AG04449 (cell line): ENCODE measurements around the gene SYNC.

Experiments used
- CTCF ChIA-PET: fragments of 350-600 bp; formaldehyde crosslinking; extraction: SDS; loops from one replicate; lab custom pipeline; 2021; ENCODE audit warnings: antibody characterized with exemption; lab: Yijun Ruan, JAX
- POLR2A ChIA-PET: fragments of 400-600, 350-600 bp; formaldehyde crosslinking; extraction: SDS; loops from one replicate; lab custom pipeline; 2020; ENCODE audit warnings: antibody characterized with exemption, inconsistent platforms; lab: Yijun Ruan, JAX
- DNase-seq: peaks from one replicate; pipeline ENCODE4 v3.0.0-alpha.2; 2010; ENCODE audit warnings: low read depth, low spot score
- H3K4me3 ChIP-seq: 2 replicates; pipeline ENCODE4 v1.5.1; 2011; ENCODE audit warnings: low read depth, mild to moderate bottlenecking, control low read depth, low read length
- TF ChIP-seq, protein P1 (sequence below): IDR thresholded peaks from one replicate; pipeline ENCODE4 v1.5.1; 2011; ENCODE audit warnings: mild to moderate bottlenecking, moderate library complexity, low read length, control low read depth, inconsistent platforms; ENCODE audit not compliant: insufficient read depth; ENCODE audit errors: missing control alignments

The SYNC gene

DNA sequence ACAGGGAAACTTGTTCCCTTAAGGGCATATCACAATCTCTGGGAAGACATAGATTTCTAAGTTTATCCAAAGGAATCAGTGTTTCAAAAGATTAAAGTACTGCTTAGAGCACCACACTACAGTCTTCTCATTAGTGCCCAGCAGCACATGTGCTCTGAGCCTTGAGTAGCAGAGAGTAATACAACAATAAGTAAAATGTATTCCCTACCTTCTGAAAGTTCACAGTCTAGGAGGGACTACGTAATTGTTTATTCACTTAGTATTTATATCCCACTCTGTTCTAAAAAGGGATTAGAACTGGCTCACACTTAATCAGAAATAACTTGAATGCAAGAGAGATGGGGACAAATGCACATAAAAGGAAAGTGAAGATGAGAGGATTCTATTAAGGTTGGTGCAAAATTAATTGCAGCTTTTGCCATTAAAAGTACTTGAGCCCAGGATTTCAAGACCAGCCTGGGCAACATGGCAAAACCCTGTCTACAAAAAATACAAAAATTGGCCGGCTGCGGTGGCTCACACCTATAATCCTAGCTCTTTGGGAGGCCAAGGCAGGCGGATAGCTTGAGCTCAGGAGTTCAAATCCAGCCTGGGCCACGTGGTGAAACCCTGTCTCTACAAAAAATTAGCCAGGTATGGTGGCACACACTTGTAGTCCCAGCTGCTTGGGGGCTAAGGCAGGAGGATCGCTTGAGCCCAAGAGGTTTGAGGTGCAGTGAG lies 9.0 kb downstream of the SYNC start:
- POLR2A ChIA-PET = interaction anchor here (2.5 kb wide), 1 partner anchor 10 kb away, joined by 17 read pairs; the partner anchor contains the start of gene SYNC
- no peak overlapping the region for H3K4me3 ChIP-seq
- no peak for DNase-seq
- TF ChIP-seq, protein P1, sequence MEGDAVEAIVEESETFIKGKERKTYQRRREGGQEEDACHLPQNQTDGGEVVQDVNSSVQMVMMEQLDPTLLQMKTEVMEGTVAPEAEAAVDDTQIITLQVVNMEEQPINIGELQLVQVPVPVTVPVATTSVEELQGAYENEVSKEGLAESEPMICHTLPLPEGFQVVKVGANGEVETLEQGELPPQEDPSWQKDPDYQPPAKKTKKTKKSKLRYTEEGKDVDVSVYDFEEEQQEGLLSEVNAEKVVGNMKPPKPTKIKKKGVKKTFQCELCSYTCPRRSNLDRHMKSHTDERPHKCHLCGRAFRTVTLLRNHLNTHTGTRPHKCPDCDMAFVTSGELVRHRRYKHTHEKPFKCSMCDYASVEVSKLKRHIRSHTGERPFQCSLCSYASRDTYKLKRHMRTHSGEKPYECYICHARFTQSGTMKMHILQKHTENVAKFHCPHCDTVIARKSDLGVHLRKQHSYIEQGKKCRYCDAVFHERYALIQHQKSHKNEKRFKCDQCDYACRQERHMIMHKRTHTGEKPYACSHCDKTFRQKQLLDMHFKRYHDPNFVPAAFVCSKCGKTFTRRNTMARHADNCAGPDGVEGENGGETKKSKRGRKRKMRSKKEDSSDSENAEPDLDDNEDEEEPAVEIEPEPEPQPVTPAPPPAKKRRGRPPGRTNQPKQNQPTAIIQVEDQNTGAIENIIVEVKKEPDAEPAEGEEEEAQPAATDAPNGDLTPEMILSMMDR = no peak
- CTCF ChIA-PET = interaction anchor here (1.1 to 1.2 kb wide), 2 partner anchors 63 to 173 kb away, joined by 3 to 5 read pairs; no protein-coding TSS in a partner anchor

DNA sequence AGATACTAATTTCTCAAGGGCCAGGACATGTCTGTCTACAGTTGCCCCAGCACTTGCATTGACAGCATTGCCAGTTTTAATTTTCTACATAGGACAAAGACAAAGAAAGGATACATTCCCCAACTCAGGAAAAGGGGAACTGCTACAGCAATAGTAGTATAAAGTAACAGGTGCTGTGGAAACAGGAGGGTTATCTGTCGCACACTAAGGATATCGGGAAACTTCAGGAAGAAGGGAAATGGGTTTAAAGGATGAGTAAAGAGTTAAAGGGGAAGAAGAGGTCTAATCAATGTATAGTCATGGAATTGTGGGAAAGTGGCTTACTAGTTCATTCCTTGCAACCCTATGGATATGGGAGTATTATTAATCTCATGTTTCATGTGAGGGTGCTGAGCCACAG lies 16.2 kb downstream of the SYNC start:
- ChIA-PET POLR2A (interaction anchor here (1.2 kb wide), 1 partner anchor 11 kb away, joined by 4 read pairs; no protein-coding TSS in a partner anchor), CTCF (interaction anchor here (1.5 to 4.2 kb wide), 2 partner anchors 87 to 166 kb away, joined by 6 to 16 read pairs; no protein-coding TSS in a partner anchor)
- H3K4me3 ChIP-seq = no peak overlapping the region
- TF ChIP-seq, protein P1 = no peak
- no peak for DNase-seq

DNA sequence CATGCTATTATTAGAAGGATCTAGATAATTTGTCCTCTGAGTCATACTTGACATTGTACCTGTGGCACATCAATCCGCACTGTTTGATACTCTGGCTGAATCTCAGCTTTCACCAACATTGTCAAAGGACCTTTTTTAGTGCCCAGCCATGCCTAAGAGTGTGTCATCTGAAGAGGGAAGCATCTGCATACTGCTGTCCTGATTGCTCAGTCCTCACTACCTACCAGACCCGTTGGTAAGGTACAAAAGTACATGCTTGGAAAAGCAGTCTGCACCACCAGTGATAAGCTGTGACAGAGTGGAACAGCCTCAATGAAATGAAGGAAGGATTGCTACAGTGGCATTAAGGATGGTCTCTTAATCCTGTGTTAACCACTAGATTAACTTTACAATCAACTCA lies 17.1 kb downstream of the SYNC start:
- POLR2A ChIA-PET = interaction anchor here (0.6 to 1.2 kb wide), 3 partner anchors 10 to 261 kb away, joined by 3 to 4 read pairs (median 3); partner anchors contain the start of genes RBBP4 and ZBTB8OS
- TF ChIP-seq, protein P1 = no peak
- CTCF ChIA-PET = interaction anchor here (0.6 to 4.2 kb wide), 2 partner anchors 88 to 1136 kb away, joined by 3 to 16 read pairs; no protein-coding TSS in a partner anchor
- no peak for DNase-seq
- no peak overlapping the region for H3K4me3 ChIP-seq

DNA sequence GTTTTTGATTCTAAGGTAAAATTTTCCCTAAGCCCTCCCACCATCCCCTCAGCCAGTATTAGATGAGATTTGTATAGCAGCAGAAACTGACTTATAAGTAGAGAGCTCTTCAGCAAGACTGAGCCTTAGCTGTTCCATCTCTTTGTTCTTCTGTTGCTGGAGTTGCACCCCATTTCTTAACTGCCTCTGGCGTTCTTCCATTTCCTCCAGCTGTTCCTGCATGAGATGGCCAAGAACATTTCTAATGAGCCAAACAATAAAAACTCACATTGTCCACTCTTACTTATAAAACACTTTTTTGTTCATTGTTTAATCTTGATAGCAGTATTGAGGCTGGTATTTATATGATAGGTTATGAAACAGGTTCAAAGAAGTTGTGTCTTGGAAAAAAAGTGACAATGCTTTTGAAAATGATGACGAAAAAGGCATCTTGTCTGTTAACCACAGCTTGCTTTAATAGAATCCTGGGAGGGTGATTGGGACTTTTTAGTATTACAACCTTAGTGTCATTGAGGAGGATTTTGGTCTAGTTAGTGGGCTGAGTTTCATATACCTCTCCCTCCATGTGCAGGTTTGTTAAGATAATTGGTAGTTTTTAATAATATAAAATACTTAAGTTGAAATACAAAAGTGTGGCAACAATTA lies 18.3 kb downstream of the SYNC start:
- DNase-seq = no peak
- ChIA-PET CTCF (interaction anchor here (1.1 kb wide), 1 partner anchor 89 kb away, joined by 3 read pairs; no protein-coding TSS in a partner anchor), POLR2A (interaction anchor here (2.1 kb wide), 1 partner anchor 33 kb away, joined by 4 read pairs; the partner anchor contains the start of gene RBBP4)
- TF ChIP-seq, protein P1 = no peak
- H3K4me3 ChIP-seq = no peak overlapping the region

DNA sequence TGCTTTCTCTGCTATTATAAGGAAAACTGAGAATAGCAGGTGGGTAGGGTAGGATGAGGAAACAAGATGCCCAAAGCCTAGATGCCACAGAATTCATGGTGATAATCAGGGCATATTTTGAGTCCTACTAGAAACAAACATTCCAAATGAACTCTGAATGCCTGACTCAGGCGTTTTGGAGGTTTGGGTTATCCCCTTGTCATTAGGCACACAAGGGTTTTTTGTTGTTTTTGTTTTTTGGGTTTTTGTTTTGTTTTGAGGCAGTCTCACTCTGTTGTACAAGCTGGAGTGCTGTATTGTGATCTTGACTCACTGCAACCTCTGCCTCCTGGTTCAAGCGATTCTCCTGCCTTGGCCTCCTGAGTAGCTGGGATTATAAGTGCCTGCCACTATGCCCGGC lies 19.2 kb downstream of the SYNC start:
- ChIA-PET POLR2A (interaction anchor here (1.5 to 2.1 kb wide), 2 partner anchors 8 to 33 kb away, joined by 3 to 4 read pairs; partner anchors contain the start of gene RBBP4), CTCF (no interaction called here)
- no peak for DNase-seq
- no peak overlapping the region for H3K4me3 ChIP-seq
- TF ChIP-seq, protein P1 = no peak
